GM18517 (cell line): ENCODE data around the gene BLVRB.

Experiments
- ATAC-seq: cut with Tn5 transposase; IDR thresholded peaks from one replicate; pipeline ENCODE4 v1.9.1; 2021; ENCODE audit warnings: mild to moderate bottlenecking, moderate library complexity; ENCODE audit not compliant: unreplicated experiment

BLVRB gene

GRCh38 chr19:40424637-40425449, 40.7 kb downstream of the BLVRB start:
- no peak for ATAC-seq

GRCh38 chr19:40423938-40424337, 41.6 kb downstream of the BLVRB start:
- ATAC-seq: no peak

- no peak for ATAC-seq
Observed at GRCh38 chr19:40422748-40423566, 42.6 kb downstream of the BLVRB start.

GRCh38 chr19:40421993-40422747, 43.4 kb downstream of the BLVRB start:
- no peak for ATAC-seq

GRCh38 chr19:40420766-40421765, 44.5 kb downstream of the BLVRB start:
- ATAC-seq: no peak

GRCh38 chr19:40420451-40420765, 45.1 kb downstream of the BLVRB start:
- ATAC-seq: no peak

GRCh38 chr19:40419780-40420179, 45.8 kb downstream of the BLVRB start:
- ATAC-seq: no peak

- no peak for ATAC-seq
Observed at GRCh38 chr19:40419066-40419612, 46.4 kb downstream of the BLVRB start.

- no peak for ATAC-seq
Observed at GRCh38 chr19:40418040-40418439, 47.5 kb downstream of the BLVRB start.

GRCh38 chr19:40417643-40417981, 47.9 kb downstream of the BLVRB start:
- no peak for ATAC-seq

- ATAC-seq: no peak
Observed at GRCh38 chr19:40416918-40417642, 48.5 kb downstream of the BLVRB start.

- no peak for ATAC-seq
Observed at GRCh38 chr19:40415768-40416167, 49.8 kb downstream of the BLVRB start.

GRCh38 chr19:40414542-40415535, 50.7 kb downstream of the BLVRB start:
- no peak for ATAC-seq

- ATAC-seq: no peak
Observed at GRCh38 chr19:40413291-40413845, 52.2 kb downstream of the BLVRB start, which contains the start of gene PRX. PRX (minus strand) TSS chr19:40413378; CDS start chr19:40407932, 5,446 bp downstream.

GRCh38 chr19:40412866-40413265, 52.7 kb downstream of the BLVRB start:
- ATAC-seq: no peak

GRCh38 chr19:40411958-40412499, 53.5 kb downstream of the BLVRB start:
- ATAC-seq: no peak

GRCh38 chr19:40411125-40411842, 54.3 kb downstream of the BLVRB start:
- no peak for ATAC-seq
